HEK293 (cell line): Measurements from ENCODE around the gene JAM2.

ENCODE experiments used
- OSR2 ChIP-seq: fragments of 450-650 bp; formaldehyde crosslinking; IDR thresholded peaks from 2 replicates; pipeline ENCODE4 v1.5.1; 2016; ENCODE audit warnings: missing biosample characterization, missing genetic modification characterization
- OVOL3 ChIP-seq: fragments of 450-650 bp; formaldehyde crosslinking; IDR thresholded peaks from 2 replicates; pipeline ENCODE4 v1.5.1; 2016; ENCODE audit warnings: missing biosample characterization, missing genetic modification characterization
- SP2 ChIP-seq: fragments of 450-650 bp; formaldehyde crosslinking; IDR thresholded peaks from 2 replicates; pipeline ENCODE4 v1.5.1; 2016; ENCODE audit warnings: missing biosample characterization, missing genetic modification characterization
- SP3 ChIP-seq: fragments of 450-650 bp; formaldehyde crosslinking; IDR thresholded peaks from 2 replicates; pipeline ENCODE4 v1.5.1; 2016; ENCODE audit warnings: missing biosample characterization, missing genetic modification characterization
- SP7 ChIP-seq: fragments of 450-650 bp; formaldehyde crosslinking; IDR thresholded peaks from 2 replicates; pipeline ENCODE4 v1.5.1; 2016; ENCODE audit warnings: missing biosample characterization, missing genetic modification characterization
- TRIM28 ChIP-seq: IDR thresholded peaks from 2 replicates; pipeline ENCODE4 v1.6.1; 2011; ENCODE audit warnings: low read length, control low read depth, borderline replicate concordance
- TSHZ1 ChIP-seq: fragments of 450-650 bp; formaldehyde crosslinking; IDR thresholded peaks from 2 replicates; pipeline ENCODE4 v1.5.1; 2016; ENCODE audit warnings: missing biosample characterization, missing genetic modification characterization, borderline replicate concordance
- ZBTB20 ChIP-seq: fragments of 450-650 bp; formaldehyde crosslinking; IDR thresholded peaks from 2 replicates; pipeline ENCODE4 v1.5.1; 2016; ENCODE audit warnings: missing biosample characterization, missing genetic modification characterization
- ZBTB26 ChIP-seq: fragments of 450-650 bp; formaldehyde crosslinking; optimal IDR thresholded peaks from 2 replicates; pipeline ENCODE3; 2016; ENCODE audit warnings: missing biosample characterization, mild to moderate bottlenecking, missing genetic modification characterization
- ZBTB48 ChIP-seq: fragments of 450-650 bp; formaldehyde crosslinking; IDR thresholded peaks from 2 replicates; pipeline ENCODE4 v1.5.1; 2016; ENCODE audit warnings: missing biosample characterization, missing genetic modification characterization
- ZBTB8A ChIP-seq: fragments of 450-650 bp; formaldehyde crosslinking; IDR thresholded peaks from 2 replicates; pipeline ENCODE4 v1.5.1; 2016; ENCODE audit warnings: missing biosample characterization, missing genetic modification characterization
- ZFHX2 ChIP-seq: fragments of 450-650 bp; formaldehyde crosslinking; conservative IDR thresholded peaks from 2 replicates; pipeline ENCODE4 v1.5.1; 2016; ENCODE audit warnings: missing biosample characterization, missing genetic modification characterization
- ZNF16 ChIP-seq: fragments of 450-650 bp; formaldehyde crosslinking; IDR thresholded peaks from 2 replicates; pipeline ENCODE4 v1.5.1; 2016; ENCODE audit warnings: low read depth, missing biosample characterization, missing genetic modification characterization
- ZNF23 ChIP-seq: fragments of 450-650 bp; formaldehyde crosslinking; IDR thresholded peaks from 2 replicates; pipeline ENCODE4 v1.5.1; 2016; ENCODE audit warnings: missing biosample characterization, missing genetic modification characterization, borderline replicate concordance
- ZNF324 ChIP-seq: fragments of 450-650 bp; formaldehyde crosslinking; IDR thresholded peaks from 2 replicates; pipeline ENCODE4 v1.5.1; 2016; ENCODE audit warnings: missing biosample characterization, missing genetic modification characterization
- ZNF335 ChIP-seq: fragments of 450-650 bp; formaldehyde crosslinking; conservative IDR thresholded peaks from 2 replicates; pipeline ENCODE4 v1.5.1; 2016; ENCODE audit warnings: missing biosample characterization, missing genetic modification characterization
- ZNF394 ChIP-seq: fragments of 450-650 bp; formaldehyde crosslinking; IDR thresholded peaks from 2 replicates; pipeline ENCODE4 v1.5.1; 2016; ENCODE audit warnings: missing biosample characterization, missing genetic modification characterization, mild to moderate bottlenecking, moderate library complexity, borderline replicate concordance
- ZNF449 ChIP-seq: fragments of 450-650 bp; formaldehyde crosslinking; IDR thresholded peaks from 2 replicates; pipeline ENCODE4 v1.5.1; 2017; ENCODE audit warnings: missing biosample characterization, mild to moderate bottlenecking, missing genetic modification characterization, moderate library complexity
- ZNF501 ChIP-seq: fragments of 450-650 bp; formaldehyde crosslinking; IDR thresholded peaks from 2 replicates; pipeline ENCODE4 v1.5.1; 2016; ENCODE audit warnings: missing biosample characterization, missing genetic modification characterization
- ZNF548 ChIP-seq: fragments of 450-650 bp; formaldehyde crosslinking; IDR thresholded peaks from 2 replicates; pipeline ENCODE4 v1.5.1; 2016; ENCODE audit warnings: missing biosample characterization, missing genetic modification characterization
- ZNF639 ChIP-seq: fragments of 450-650 bp; formaldehyde crosslinking; IDR thresholded peaks from 2 replicates; pipeline ENCODE4 v1.5.1; 2016; ENCODE audit warnings: missing biosample characterization, missing genetic modification characterization
- ZNF660 ChIP-seq: fragments of 450-650 bp; IDR thresholded peaks from 2 replicates; pipeline ENCODE4 v1.5.1; 2018; ENCODE audit warnings: missing biosample characterization, mild to moderate bottlenecking, missing genetic modification characterization
- ZNF76 ChIP-seq: fragments of 450-650 bp; formaldehyde crosslinking; IDR thresholded peaks from 2 replicates; pipeline ENCODE4; 2016; ENCODE audit warnings: low read depth, missing biosample characterization, missing genetic modification characterization, borderline replicate concordance
- ZSCAN23 ChIP-seq: fragments of 450-650 bp; formaldehyde crosslinking; IDR thresholded peaks from 2 replicates; pipeline ENCODE4 v1.5.1; 2016; ENCODE audit warnings: missing biosample characterization, missing genetic modification characterization
- ZSCAN30 ChIP-seq: fragments of 450-650 bp; IDR thresholded peaks from 2 replicates; pipeline ENCODE4 v1.5.1; 2018; ENCODE audit warnings: missing biosample characterization, mild to moderate bottlenecking, missing genetic modification characterization, moderate library complexity
- TF ChIP-seq, protein P1 (sequence below): fragments of 450-650 bp; formaldehyde crosslinking; IDR thresholded peaks from 2 replicates; pipeline ENCODE4 v1.5.1; 2017; ENCODE audit warnings: missing biosample characterization, missing genetic modification characterization
- TF ChIP-seq, protein P2 (sequence below): fragments of 450-650 bp; formaldehyde crosslinking; IDR thresholded peaks from 2 replicates; pipeline ENCODE4 v1.5.1; 2016; ENCODE audit warnings: missing biosample characterization, missing genetic modification characterization

Gene JAM2

GRCh38 chr21:25734904-25735645, 96.0 kb downstream of the JAM2 start, which contains the start of the genes ATP5PF and GABPA (continued):
- peak; percentile 18; the same call in 1 of the 2 replicates for TF ChIP-seq ZNF449 (tag by site-specific recombination)
- peak; percentile 70; the same call in 1 of the 2 replicates for TF ChIP-seq ZNF394
- TF ChIP-seq, protein P1, sequence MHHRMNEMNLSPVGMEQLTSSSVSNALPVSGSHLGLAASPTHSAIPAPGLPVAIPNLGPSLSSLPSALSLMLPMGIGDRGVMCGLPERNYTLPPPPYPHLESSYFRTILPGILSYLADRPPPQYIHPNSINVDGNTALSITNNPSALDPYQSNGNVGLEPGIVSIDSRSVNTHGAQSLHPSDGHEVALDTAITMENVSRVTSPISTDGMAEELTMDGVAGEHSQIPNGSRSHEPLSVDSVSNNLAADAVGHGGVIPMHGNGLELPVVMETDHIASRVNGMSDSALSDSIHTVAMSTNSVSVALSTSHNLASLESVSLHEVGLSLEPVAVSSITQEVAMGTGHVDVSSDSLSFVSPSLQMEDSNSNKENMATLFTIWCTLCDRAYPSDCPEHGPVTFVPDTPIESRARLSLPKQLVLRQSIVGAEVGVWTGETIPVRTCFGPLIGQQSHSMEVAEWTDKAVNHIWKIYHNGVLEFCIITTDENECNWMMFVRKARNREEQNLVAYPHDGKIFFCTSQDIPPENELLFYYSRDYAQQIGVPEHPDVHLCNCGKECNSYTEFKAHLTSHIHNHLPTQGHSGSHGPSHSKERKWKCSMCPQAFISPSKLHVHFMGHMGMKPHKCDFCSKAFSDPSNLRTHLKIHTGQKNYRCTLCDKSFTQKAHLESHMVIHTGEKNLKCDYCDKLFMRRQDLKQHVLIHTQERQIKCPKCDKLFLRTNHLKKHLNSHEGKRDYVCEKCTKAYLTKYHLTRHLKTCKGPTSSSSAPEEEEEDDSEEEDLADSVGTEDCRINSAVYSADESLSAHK (tag by site-specific recombination), result peak; percentile 56
- TF ChIP-seq TSHZ1 (tag by site-specific recombination), result peak; percentile 25; the same call in 1 of the 2 replicates
- no peak for TF ChIP-seq ZNF23
- peak; percentile 84; the same call in 1 of the 2 replicates for TF ChIP-seq TRIM28
- TF ChIP-seq ZBTB26 (tag by site-specific recombination), result peak; percentile 58
- TF ChIP-seq ZNF501 (tag by site-specific recombination), result peak; percentile 68
- peak; percentile 95 for TF ChIP-seq ZNF76 (tag by site-specific recombination)
- TF ChIP-seq SP7 (tag by site-specific recombination), result peak; percentile 74
- TF ChIP-seq, protein P2, sequence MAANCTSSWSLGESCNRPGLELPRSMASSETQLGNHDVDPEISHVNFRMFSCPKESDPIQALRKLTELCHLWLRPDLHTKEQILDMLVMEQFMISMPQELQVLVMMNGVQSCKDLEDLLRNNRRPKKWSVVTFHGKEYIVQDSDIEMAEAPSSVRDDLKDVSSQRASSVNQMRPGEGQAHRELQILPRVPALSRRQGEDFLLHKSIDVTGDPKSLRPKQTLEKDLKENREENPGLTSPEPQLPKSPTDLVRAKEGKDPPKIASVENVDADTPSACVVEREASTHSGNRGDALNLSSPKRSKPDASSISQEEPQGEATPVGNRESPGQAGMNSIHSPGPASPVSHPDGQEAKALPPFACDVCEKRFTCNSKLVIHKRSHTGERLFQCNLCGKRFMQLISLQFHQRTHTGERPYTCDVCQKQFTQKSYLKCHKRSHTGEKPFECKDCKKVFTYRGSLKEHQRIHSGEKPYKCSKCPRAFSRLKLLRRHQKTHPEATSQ (tag by site-specific recombination), result peak; percentile 95
- peak; percentile 89 for TF ChIP-seq SP3 (tag by site-specific recombination)
- TF ChIP-seq ZFHX2 (tag by site-specific recombination), result peak; percentile 97
- peak; percentile 28; the same call in 1 of the 2 replicates for TF ChIP-seq OVOL3
- TF ChIP-seq ZBTB8A (tag by site-specific recombination), result peak; percentile 37; the same call in 1 of the 2 replicates
- TF ChIP-seq ZNF16, result no peak
- TF ChIP-seq OSR2 (tag by site-specific recombination), result peak; percentile 76
- TF ChIP-seq ZBTB20 (tag by site-specific recombination), result peak; percentile 99
- no peak for TF ChIP-seq ZSCAN23 (tag by site-specific recombination)
- TF ChIP-seq ZNF639, result peak; percentile 96
- no peak for TF ChIP-seq ZNF548
- TF ChIP-seq ZNF335, result peak; percentile 97
- TF ChIP-seq ZBTB48, result peak; percentile 81
- TF ChIP-seq ZNF324, result peak; percentile 75
- TF ChIP-seq ZNF660, result peak; percentile 63; the same call in 1 of the 2 replicates
- peak; percentile 88 for TF ChIP-seq ZSCAN30 (tag by site-specific recombination)
- TF ChIP-seq SP2, result peak; percentile 93
